Endothelial cell of umbilical vein (primary cell): ENCODE measurements around the gene SCD. TPM values are rescaled to one million over a fixed set of nuclear protein-coding genes. Genes with fewer than 3 reads are reported as not detected.

ENCODE experiments used
- BruUV-seq: library from RNA; stranded (reverse); fragments of 400-500 nt; replicated peaks from 2 replicates; lab custom pipeline; 2021; lab: Mats Ljungman, UMichigan
- CTCF ChIA-PET: fragments of 300-600, 350-600 bp; sonication (Branson Sonifier 250); formaldehyde crosslinking; loops from one replicate; lab custom pipeline; 2021; ENCODE audit warnings: antibody characterized with exemption, inconsistent platforms; lab: Charles Lee
- POLR2A ChIA-PET: fragments of 300-600, 350-600 bp; sonication (Branson Sonifier 250); formaldehyde crosslinking; loops from one replicate; lab custom pipeline; 2021; ENCODE audit warnings: antibody characterized with exemption, inconsistent platforms; lab: Charles Lee
- DNase-seq: peaks from one replicate; pipeline ENCODE4 v3.0.0-alpha.2; 2011; ENCODE audit warnings: low read depth, low spot score
- FAIRE-seq: peaks from 2 replicates; lab custom pipeline; 2011; peaks lifted over from hg19 to GRCh38; lab: Jason Lieb, UNC
- H2AFZ ChIP-seq: 2 replicates; pipeline ENCODE4 v1.6.0; 2012; ENCODE audit warnings: low read depth, low read length, control low read depth, inconsistent platforms
- H3K27ac ChIP-seq: 2 replicates; pipeline ENCODE4 v1.5.1; 2011; ENCODE audit warnings: low read depth, mild to moderate bottlenecking, control low read depth, low read length, moderate library complexity; ENCODE audit not compliant: insufficient read depth
- H3K27me3 ChIP-seq, 2 experiments: 2 replicates each; pipeline versions ENCODE4 v1.6.0 to v1.6.1; 2011; ENCODE audit warnings: low read length in 2 of 2, mixed read lengths in 1 of 2; ENCODE audit not compliant: control insufficient read depth in 2 of 2, insufficient read depth in 2 of 2
- H3K36me3 ChIP-seq, 2 experiments: 2 replicates in 1 of 2; 3 replicates in 1 of 2; pipeline ENCODE4 v1.5.1; 2011; ENCODE audit warnings: low read length in 2 of 2, mild to moderate bottlenecking in 1 of 2, moderate library complexity in 1 of 2; ENCODE audit not compliant: control insufficient read depth in 2 of 2, insufficient read depth in 2 of 2; ENCODE audit errors: extremely low read depth in 1 of 2
- H3K4me1 ChIP-seq: 3 replicates; pipeline ENCODE4 v1.5.1; 2011; ENCODE audit warnings: mild to moderate bottlenecking, low read length; ENCODE audit not compliant: control insufficient read depth, insufficient read depth; ENCODE audit errors: extremely low read depth
- H3K4me2 ChIP-seq: 2 replicates; pipeline ENCODE4 v1.6.1; 2011; ENCODE audit warnings: low read length, control low read depth, mixed read lengths; ENCODE audit not compliant: insufficient read depth
- H3K4me3 ChIP-seq, 3 experiments: fragments of 200-600 bp in 1 of 3; sonication (generic), shearing (Covaris generic) in 1 of 3; replicated peaks in 1 of 3; 2 replicates each; pipeline ENCODE4 v1.5.1; 2011 to 2016; ENCODE audit warnings: control low read depth in 3 of 3, low read length in 3 of 3, mild to moderate bottlenecking in 2 of 3, inconsistent platforms in 1 of 3, low read depth in 1 of 3, moderate library complexity in 1 of 3; ENCODE audit not compliant: insufficient read depth in 1 of 3
- H3K79me2 ChIP-seq: 2 replicates; pipeline ENCODE4 v1.6.0; 2012; ENCODE audit warnings: low read length, inconsistent platforms; ENCODE audit not compliant: control insufficient read depth, insufficient read depth
- H3K9ac ChIP-seq: replicated peaks from 2 replicates; pipeline ENCODE3; 2011; ENCODE audit warnings: low read length, control low read depth; ENCODE audit not compliant: insufficient read depth; ENCODE audit errors: extremely low read depth
- H3K9me1 ChIP-seq: replicated peaks from 3 replicates; pipeline ENCODE4 v1.6.0; 2011; ENCODE audit warnings: mild to moderate bottlenecking, low read length; ENCODE audit not compliant: control insufficient read depth, insufficient read depth; ENCODE audit errors: extremely low read depth
- H3K9me3 ChIP-seq: replicated peaks from 2 replicates; pipeline ENCODE4 v1.5.1; 2012; ENCODE audit warnings: low read length, inconsistent platforms; ENCODE audit not compliant: control insufficient read depth, insufficient read depth
- H4K20me1 ChIP-seq: replicated peaks from 2 replicates; pipeline ENCODE3; 2011; ENCODE audit warnings: mild to moderate bottlenecking, low read length; ENCODE audit not compliant: control insufficient read depth, insufficient read depth; ENCODE audit errors: extremely low read depth
- CTCF ChIP-seq, 2 donors: IDR thresholded peaks; 1 replicate in 1 of 2; 2 replicates in 1 of 2; pipeline ENCODE4 v1.5.1; 2011; ENCODE audit warnings: low read length in 2 of 2, mild to moderate bottlenecking in 2 of 2, moderate library complexity in 2 of 2, control low read depth in 1 of 2, inconsistent platforms in 1 of 2, low read depth in 1 of 2; ENCODE audit not compliant: insufficient read depth in 1 of 2; ENCODE audit errors: extremely low read depth in 1 of 2
- EZH2 ChIP-seq: IDR thresholded peaks from 2 replicates; pipeline ENCODE4 v1.6.1; 2012; ENCODE audit warnings: borderline replicate concordance, low read depth, mild to moderate bottlenecking, moderate library complexity, low read length, inconsistent platforms; ENCODE audit not compliant: severe bottlenecking
- FOS ChIP-seq: IDR thresholded peaks from 2 replicates; pipeline ENCODE4 v1.6.1; 2011; ENCODE audit warnings: mild to moderate bottlenecking, low read length, moderate library complexity, borderline replicate concordance; ENCODE audit not compliant: insufficient read depth
- GATA2 ChIP-seq: IDR thresholded peaks from 2 replicates; pipeline ENCODE4 v1.7.0; 2011; ENCODE audit warnings: low read depth, mild to moderate bottlenecking, moderate library complexity, mixed read lengths, low read length; ENCODE audit not compliant: insufficient read length, insufficient read depth
- JUN ChIP-seq: IDR thresholded peaks from 2 replicates; pipeline ENCODE4 v1.6.1; 2011; ENCODE audit warnings: borderline replicate concordance, low read depth; ENCODE audit not compliant: insufficient read length, insufficient read depth
- MAX ChIP-seq: IDR thresholded peaks from 2 replicates; pipeline ENCODE4 v1.6.1; 2011; ENCODE audit not compliant: insufficient read depth, insufficient read length
- MYC ChIP-seq: IDR thresholded peaks from one replicate; pipeline ENCODE4 v1.6.1; 2011; ENCODE audit warnings: mild to moderate bottlenecking, low read depth, low read length
- POLR2A ChIP-seq: IDR thresholded peaks from 2 replicates; pipeline ENCODE4 v1.6.1; 2012; ENCODE audit warnings: low read depth, mild to moderate bottlenecking, control low read depth, low read length
- POLR2AphosphoS5 ChIP-seq: IDR thresholded peaks from 2 replicates; pipeline ENCODE4 v1.6.1; 2012; ENCODE audit warnings: low read depth, mild to moderate bottlenecking, control low read depth, low read length, moderate library complexity; ENCODE audit not compliant: insufficient read depth
- dilution Hi-C: fragments of 300-500 bp; cut with MboI; formaldehyde crosslinking; loops from one replicate; pipeline ENCODE4 v1.15.0; 2019; ENCODE audit warnings: low sequenced_read_pairs; ENCODE audit not compliant: extremely low pct_ligation_motif_present
- intact Hi-C: fragments of 100-400 bp; cut with micrococcal nuclease; formaldehyde crosslinking; loops from one replicate; pipeline ENCODE4 v1.10.0; 2022
- polyA plus RNA-seq, 4 experiments: library from polyadenylated mRNA; depleted of rRNA in 3 of 4; stranded (reverse) in 3 of 4; unstranded in 1 of 4; fragments of >200 nt; gene quantifications; 2 replicates each; pipeline versions ENCODE4 v1.2.1 to v1.2.3, GENCODE V29; 2011 to 2012; ENCODE audit warnings: missing spikeins in 1 of 4
- total RNA-seq: library from RNA; stranded (reverse); gene quantifications from 2 replicates; pipeline ENCODE4 v1.2.3, GENCODE V29; 2021

SCD gene
- total and polyA plus RNA-seq, 2 donors (not counting 3 experiments of a cell fraction or from before 2014, with no cell fraction given): 258 to 426 TPM

- CTCF ChIA-PET: interaction anchor here (0.5 to 2.4 kb wide), 3 partner anchors 10 to 303 kb away, joined by 3 to 6 read pairs (median 3); no protein-coding TSS in a partner anchor
- intact Hi-C loops (no loop called here), dilution Hi-C loops (no loop called here)
- Histone ChIP-seq H3K4me1 (no peaks in the 10 kb centered on the region), H2AFZ (no peak overlapping the region), H3K9me3 (no peaks in the 10 kb centered on the region), H4K20me1 (no peaks in the 10 kb centered on the region), H3K4me2 (no peak overlapping the region), H3K36me3 (no peaks in the 10 kb centered on the region), H3K79me2 (no peaks in the 10 kb centered on the region), H3K9me1 (no peaks in the 10 kb centered on the region), H3K27ac (no peak overlapping the region), H3K4me3 (no peak overlapping the region), H3K9ac (no peak overlapping the region), H3K27me3 (peaks cover 26% of the 10 kb centered on the region in 2 experiments)
- DNase-seq (no peak), FAIRE-seq (no peak)
- POLR2A ChIA-PET: no interaction called here
- TF ChIP-seq JUN (no peak), MAX (no peak), MYC (no peak), EZH2 (no peak), FOS (no peak), GATA2 (no peak), POLR2A (no peak), POLR2AphosphoS5 (no peak), CTCF (IDR thresholded peaks at IDR 0.05; ENCODE audit: extremely low read depth in 1 of 2, insufficient read depth in 1 of 2, low read depth in 1 of 2, low read length in 2 of 2) (no peak)
- BruUV-seq: no TSS peak
Measured at GRCh38 chr10:100327718-100328009, 19.4 kb upstream of the SCD start.
